HCT116 (cell line): ENCODE results near the gene DTNBP1. TPM values are rescaled to one million over a fixed set of nuclear protein-coding genes. Genes with fewer than 3 reads are reported as not detected.

ENCODE experiments used
- ATAC-seq: fragments of 200-7000 bp; cut with Tn5 transposase; 2 replicates; pipeline ENCODE4 v1.9.1; 2020; ENCODE audit warnings: mild to moderate bottlenecking, moderate library complexity
- BruUV-seq: library from RNA; stranded (reverse); fragments of 400-500 nt; replicated peaks from 2 replicates; lab custom pipeline; 2021; lab: Mats Ljungman, UMichigan
- CTCF ChIA-PET: fragments of 300-600 bp; sonication (Branson Sonifier 250); formaldehyde crosslinking; loops from one replicate; lab custom pipeline; 2021; ENCODE audit warnings: antibody characterized with exemption; lab: Charles Lee
- POLR2A ChIA-PET: fragments of 300-600, 350-600 bp; sonication (Branson Sonifier 250); formaldehyde crosslinking; loops from one replicate; lab custom pipeline; 2021; ENCODE audit warnings: antibody characterized with exemption; lab: Charles Lee
- RAD21 ChIA-PET, 2 experiments: fragments of 300-600 bp; sonication (Branson Sonifier 250); formaldehyde crosslinking; loops; one replicate each; lab custom pipeline; 2023; ENCODE audit warnings: low total read pairs in 2 of 2; ENCODE audit not compliant: uncharacterized antibody in 2 of 2, unreplicated experiment in 2 of 2, low non-redundant PET in 1 of 2; lab: Charles Lee
- DNase-seq: peaks from one replicate; pipeline ENCODE4 v3.0.0-alpha.2; 2010; ENCODE audit warnings: low read depth, low spot score
- H2AFZ ChIP-seq: fragments of 200-600 bp; shearing (Covaris generic), sonication (generic); 2 replicates; pipeline ENCODE4 v1.6.1; 2017; ENCODE audit warnings: low read depth, mixed run types, mixed read lengths, antibody characterized with exemption, low read length; ENCODE audit not compliant: poor library complexity, severe bottlenecking
- H3K27ac ChIP-seq: 2 replicates; pipeline ENCODE4 v1.5.1; 2012; ENCODE audit warnings: low read depth, low read length
- H3K27me3 ChIP-seq: fragments of 200-600 bp; sonication (generic); 2 replicates; pipeline ENCODE4 v1.6.1; 2016; ENCODE audit warnings: mixed run types, low read length, mixed read lengths; ENCODE audit not compliant: insufficient read depth
- H3K36me3 ChIP-seq, 2 experiments: fragments of 200-500 bp in 1 of 2; fragments of 200-600 bp in 1 of 2; sonication (Bioruptor generic) in 1 of 2; sonication (generic) in 1 of 2; 2 replicates each; pipeline versions ENCODE4 v1.5.1 to v1.6.1; 2014 to 2016; ENCODE audit warnings: low read length in 2 of 2, inconsistent platforms in 1 of 2, mixed read lengths in 1 of 2, mixed run types in 1 of 2; ENCODE audit not compliant: insufficient read depth in 2 of 2, control insufficient read depth in 1 of 2
- H3K4me1 ChIP-seq, 2 experiments: fragments of 200-600 bp in 1 of 2; sonication (generic) in 1 of 2; 2 replicates each; pipeline versions ENCODE4 v1.5.1 to v1.6.1; 2012 to 2017; ENCODE audit warnings: low read length in 2 of 2, inconsistent platforms in 1 of 2, mild to moderate bottlenecking in 1 of 2, mixed read lengths in 1 of 2, mixed run types in 1 of 2, moderate library complexity in 1 of 2; ENCODE audit not compliant: insufficient read depth in 2 of 2, control insufficient read depth in 1 of 2
- H3K4me2 ChIP-seq: fragments of 200-600 bp; sonication (generic); 2 replicates; pipeline ENCODE4 v1.6.1; 2017; ENCODE audit warnings: mixed run types, low read length, mixed read lengths
- H3K4me3 ChIP-seq, 2 experiments: fragments of 200-600 bp in 1 of 2; sonication (generic) in 1 of 2; replicated peaks in 1 of 2; 2 replicates each; pipeline ENCODE4 v1.5.1; 2011 to 2016; ENCODE audit warnings: low read length in 2 of 2, control low read depth in 1 of 2, low read depth in 1 of 2, mild to moderate bottlenecking in 1 of 2, mixed read lengths in 1 of 2, mixed run types in 1 of 2
- H3K79me2 ChIP-seq: fragments of 200-600 bp; sonication (generic); 2 replicates; pipeline ENCODE4 v1.6.1; 2017; ENCODE audit warnings: mild to moderate bottlenecking, mixed run types, low read length, moderate library complexity, mixed read lengths; ENCODE audit not compliant: insufficient read depth
- H3K9ac ChIP-seq: fragments of 200-600 bp; sonication (generic); 2 replicates; pipeline ENCODE4 v1.6.1; 2016; ENCODE audit warnings: low read length, mixed read lengths
- H3K9me2 ChIP-seq: fragments of 200-600 bp; sonication (generic), shearing (Covaris generic); 2 replicates; pipeline ENCODE4 v1.6.1; 2017; ENCODE audit warnings: mixed run types, mild to moderate bottlenecking, moderate library complexity; ENCODE audit not compliant: insufficient read depth
- H3K9me3 ChIP-seq, 2 experiments: fragments of 200-500 bp in 1 of 2; fragments of 200-600 bp in 1 of 2; sonication (Bioruptor generic) in 1 of 2; sonication (generic) in 1 of 2; 2 replicates each; pipeline ENCODE4 v1.6.1; 2014 to 2017; ENCODE audit warnings: low read length in 2 of 2, mixed read lengths in 2 of 2, inconsistent platforms in 1 of 2, low read depth in 1 of 2, mild to moderate bottlenecking in 1 of 2, mixed run types in 1 of 2, moderate library complexity in 1 of 2; ENCODE audit not compliant: control insufficient read depth in 1 of 2, insufficient read depth in 1 of 2
- H4K20me1 ChIP-seq: fragments of 200-600 bp; sonication (generic), shearing (Covaris generic); 2 replicates; pipeline ENCODE4 v1.6.1; 2017; ENCODE audit warnings: mixed run types, mild to moderate bottlenecking, moderate library complexity; ENCODE audit not compliant: insufficient read depth
- ATF3 ChIP-seq: IDR thresholded peaks from 2 replicates; pipeline ENCODE4 v1.6.1; 2012
- CBX3 ChIP-seq: IDR thresholded peaks from 2 replicates; pipeline ENCODE4 v1.6.1; 2012; ENCODE audit warnings: low read depth
- EGR1 ChIP-seq: IDR thresholded peaks from 2 replicates; pipeline ENCODE4 v1.6.1; 2012; ENCODE audit warnings: low read depth
- EZH2phosphoT487 ChIP-seq: fragments of 200-600 bp; IDR thresholded peaks from 2 replicates; pipeline ENCODE4 v1.6.1; 2018; ENCODE audit warnings: antibody characterized with exemption, borderline replicate concordance
- POLR2A ChIP-seq: IDR thresholded peaks from 2 replicates; pipeline ENCODE4 v1.7.0; 2011; ENCODE audit warnings: borderline replicate concordance; ENCODE audit not compliant: insufficient read depth, insufficient read length; ENCODE audit errors: extremely low read depth
- POLR2AphosphoS5 ChIP-seq: IDR thresholded peaks from 2 replicates; pipeline ENCODE4 v1.6.1; 2011; ENCODE audit warnings: mild to moderate bottlenecking, low read depth, low read length, moderate library complexity
- ZFX ChIP-seq: fragments of 450-650 bp; IDR thresholded peaks from 2 replicates; pipeline ENCODE4 v1.6.1; 2017
- ZNF274 ChIP-seq: fragments of 200-500 bp; sonication (Bioruptor generic); IDR thresholded peaks from 2 replicates; pipeline ENCODE4 v1.6.1; 2014; ENCODE audit warnings: mild to moderate bottlenecking, low read depth, low read length, inconsistent platforms
- intact Hi-C: fragments of 100-400 bp; cut with micrococcal nuclease; formaldehyde crosslinking; loops from 2 replicates; pipeline ENCODE4 v1.10.0; 2022
- total RNA-seq: library from RNA; stranded (reverse); gene quantifications from one replicate; pipeline ENCODE4 v1.2.1, GENCODE V29; 2021; ENCODE audit not compliant: unreplicated experiment
- TF ChIP-seq, protein P1 (sequence below): IDR thresholded peaks from 2 replicates; pipeline ENCODE4 v1.6.1; 2012; ENCODE audit warnings: low read depth

The DTNBP1 gene
- total RNA-seq, 1 experiment from 2014 or later, result 16.7 TPM

DNA sequence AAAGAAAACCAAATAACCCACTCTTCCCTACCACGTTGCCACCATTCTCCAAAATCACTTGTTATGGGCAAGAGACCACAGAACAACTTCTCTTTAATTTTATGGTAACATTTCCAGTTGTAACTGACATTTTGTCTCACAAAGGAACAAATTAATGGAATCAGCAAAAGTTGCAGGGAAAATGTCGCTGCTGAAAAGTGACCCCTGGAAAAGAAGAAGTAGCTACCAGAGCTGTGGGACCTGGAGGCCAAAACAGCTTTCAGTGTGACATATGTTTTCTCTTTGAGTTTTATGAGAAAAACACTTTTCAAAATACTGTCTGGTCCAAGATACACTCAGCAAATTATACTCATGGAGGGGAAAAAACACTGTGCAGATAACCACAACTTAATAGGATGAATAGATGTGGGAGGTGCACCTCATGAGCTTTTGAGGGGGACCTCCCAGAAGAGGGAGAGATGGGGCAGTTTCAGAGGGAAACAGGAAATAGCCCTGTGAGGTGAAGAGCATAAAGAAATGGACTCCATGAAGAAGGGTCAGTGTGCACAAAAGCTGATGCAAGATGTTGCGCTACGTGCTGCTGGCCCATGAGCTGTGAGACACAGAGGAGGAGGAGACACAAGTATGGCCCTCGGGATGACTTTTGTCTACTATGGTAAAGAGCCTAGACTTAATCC is 87.3 kb downstream of the DTNBP1 start:
- Histone ChIP-seq H3K36me3 (no peaks in the 10 kb centered on the region), H3K27ac (no peak overlapping the region), H3K4me1 (no peaks in the 10 kb centered on the region), H3K9me2 (no peaks in the 10 kb centered on the region), H3K4me2 (no peak overlapping the region), H3K79me2 (no peaks in the 10 kb centered on the region), H3K9me3 (no peaks in the 10 kb centered on the region), H3K4me3 (no peak overlapping the region), H2AFZ (no peak overlapping the region), H4K20me1 (no peaks in the 10 kb centered on the region), H3K9ac (no peak overlapping the region), H3K27me3 (no peaks in the 10 kb centered on the region)
- RAD21 ChIA-PET, result no interaction called here
- intact Hi-C loops, result no loop called here
- CTCF ChIA-PET, result no interaction called here
- DNase-seq, result no peak
- TF ChIP-seq CBX3 (no peak), EZH2phosphoT487 (no peak), ATF3 (no peak)
- TF ChIP-seq, protein P1, sequence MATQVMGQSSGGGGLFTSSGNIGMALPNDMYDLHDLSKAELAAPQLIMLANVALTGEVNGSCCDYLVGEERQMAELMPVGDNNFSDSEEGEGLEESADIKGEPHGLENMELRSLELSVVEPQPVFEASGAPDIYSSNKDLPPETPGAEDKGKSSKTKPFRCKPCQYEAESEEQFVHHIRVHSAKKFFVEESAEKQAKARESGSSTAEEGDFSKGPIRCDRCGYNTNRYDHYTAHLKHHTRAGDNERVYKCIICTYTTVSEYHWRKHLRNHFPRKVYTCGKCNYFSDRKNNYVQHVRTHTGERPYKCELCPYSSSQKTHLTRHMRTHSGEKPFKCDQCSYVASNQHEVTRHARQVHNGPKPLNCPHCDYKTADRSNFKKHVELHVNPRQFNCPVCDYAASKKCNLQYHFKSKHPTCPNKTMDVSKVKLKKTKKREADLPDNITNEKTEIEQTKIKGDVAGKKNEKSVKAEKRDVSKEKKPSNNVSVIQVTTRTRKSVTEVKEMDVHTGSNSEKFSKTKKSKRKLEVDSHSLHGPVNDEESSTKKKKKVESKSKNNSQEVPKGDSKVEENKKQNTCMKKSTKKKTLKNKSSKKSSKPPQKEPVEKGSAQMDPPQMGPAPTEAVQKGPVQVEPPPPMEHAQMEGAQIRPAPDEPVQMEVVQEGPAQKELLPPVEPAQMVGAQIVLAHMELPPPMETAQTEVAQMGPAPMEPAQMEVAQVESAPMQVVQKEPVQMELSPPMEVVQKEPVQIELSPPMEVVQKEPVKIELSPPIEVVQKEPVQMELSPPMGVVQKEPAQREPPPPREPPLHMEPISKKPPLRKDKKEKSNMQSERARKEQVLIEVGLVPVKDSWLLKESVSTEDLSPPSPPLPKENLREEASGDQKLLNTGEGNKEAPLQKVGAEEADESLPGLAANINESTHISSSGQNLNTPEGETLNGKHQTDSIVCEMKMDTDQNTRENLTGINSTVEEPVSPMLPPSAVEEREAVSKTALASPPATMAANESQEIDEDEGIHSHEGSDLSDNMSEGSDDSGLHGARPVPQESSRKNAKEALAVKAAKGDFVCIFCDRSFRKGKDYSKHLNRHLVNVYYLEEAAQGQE, result no peak
- BruUV-seq, result no TSS peak
- POLR2A ChIA-PET, result no interaction called here
- no peak for ATAC-seq

- ATAC-seq, result no peak
- RAD21 ChIA-PET, result no interaction called here
Observed at GRCh38 chr6:15574486-15574885, 88.3 kb downstream of the DTNBP1 start.

More at GRCh38 chr6:15574486-15574885, 88.3 kb downstream of the DTNBP1 start:
- H3K79me2 ChIP-seq, result no peaks in the 10 kb centered on the region
- no peak overlapping the region for H3K27ac ChIP-seq
- H3K4me1 ChIP-seq, result no peaks in the 10 kb centered on the region
- no peak overlapping the region for H3K9ac ChIP-seq
- CTCF ChIA-PET, result no interaction called here
- no peaks in the 10 kb centered on the region for H3K9me2 ChIP-seq
- no peaks in the 10 kb centered on the region for H3K27me3 ChIP-seq
- no peaks in the 10 kb centered on the region for H3K9me3 ChIP-seq
- H3K36me3 ChIP-seq, result no peaks in the 10 kb centered on the region
- POLR2A ChIA-PET, result no interaction called here
- TF ChIP-seq ATF3 (no peak), ZNF274 (no peak), POLR2AphosphoS5 (no peak), EGR1 (no peak), ZFX (no peak), POLR2A (no peak)
- TF ChIP-seq, protein P1, result no peak
- TF ChIP-seq, all 23 proteins: peak for 0
- intact Hi-C loops, result no loop called here
- Histone ChIP-seq H2AFZ (no peak overlapping the region), H4K20me1 (no peaks in the 10 kb centered on the region), H3K4me3 (no peak overlapping the region), H3K4me2 (no peak overlapping the region)
- no TSS peak for BruUV-seq
- no peak for DNase-seq
